Measurements from ENCODE around the gene LHFPL6.

- TF ChIP-seq, protein P1, sequence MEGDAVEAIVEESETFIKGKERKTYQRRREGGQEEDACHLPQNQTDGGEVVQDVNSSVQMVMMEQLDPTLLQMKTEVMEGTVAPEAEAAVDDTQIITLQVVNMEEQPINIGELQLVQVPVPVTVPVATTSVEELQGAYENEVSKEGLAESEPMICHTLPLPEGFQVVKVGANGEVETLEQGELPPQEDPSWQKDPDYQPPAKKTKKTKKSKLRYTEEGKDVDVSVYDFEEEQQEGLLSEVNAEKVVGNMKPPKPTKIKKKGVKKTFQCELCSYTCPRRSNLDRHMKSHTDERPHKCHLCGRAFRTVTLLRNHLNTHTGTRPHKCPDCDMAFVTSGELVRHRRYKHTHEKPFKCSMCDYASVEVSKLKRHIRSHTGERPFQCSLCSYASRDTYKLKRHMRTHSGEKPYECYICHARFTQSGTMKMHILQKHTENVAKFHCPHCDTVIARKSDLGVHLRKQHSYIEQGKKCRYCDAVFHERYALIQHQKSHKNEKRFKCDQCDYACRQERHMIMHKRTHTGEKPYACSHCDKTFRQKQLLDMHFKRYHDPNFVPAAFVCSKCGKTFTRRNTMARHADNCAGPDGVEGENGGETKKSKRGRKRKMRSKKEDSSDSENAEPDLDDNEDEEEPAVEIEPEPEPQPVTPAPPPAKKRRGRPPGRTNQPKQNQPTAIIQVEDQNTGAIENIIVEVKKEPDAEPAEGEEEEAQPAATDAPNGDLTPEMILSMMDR (IDR thresholded peaks at IDR 0.05), result no peak
- TF ChIP-seq POLR2A (IDR thresholded peaks at IDR 0.05), result no peak
Observed at GRCh38 chr13:39451860-39452301, 151.1 kb downstream of the LHFPL6 start.
